NCI-H446 (cell line): ENCODE measurements around the gene TRAPPC10.
"Not testable (repeated sequence)": the region's sequence is repeated elsewhere in the genome, so short reads cannot be mapped to it uniquely, and the experiment has no call there.

Experiments
- DNase-seq, 2 experiments: peaks; one replicate each; lab custom pipeline; 2025; lab: John Stamatoyannopoulos, UW

Gene TRAPPC10

GRCh38 chr21:44145616-44146015 is 133.5 kb downstream of the TRAPPC10 start:
- DNase-seq: not testable (repeated sequence)

GRCh38 chr21:44147108-44147507 is 135.0 kb downstream of the TRAPPC10 start:
- DNase-seq: not testable (repeated sequence)

- DNase-seq: not testable (repeated sequence)
Measured at GRCh38 chr21:44150255-44150654, 138.1 kb downstream of the TRAPPC10 start.

GRCh38 chr21:44153214-44153888 is 141.2 kb downstream of the TRAPPC10 start:
- DNase-seq: not testable (repeated sequence)

GRCh38 chr21:44153889-44154228 is 141.8 kb downstream of the TRAPPC10 start:
- not testable (repeated sequence) for DNase-seq

- DNase-seq: not testable (repeated sequence)
Measured at GRCh38 chr21:44154816-44155230, 142.7 kb downstream of the TRAPPC10 start.

GRCh38 chr21:44155231-44155993 is 143.3 kb downstream of the TRAPPC10 start:
- DNase-seq: not testable (repeated sequence)

GRCh38 chr21:44155994-44156380 is 143.9 kb downstream of the TRAPPC10 start:
- not testable (repeated sequence) for DNase-seq
